ENCODE results near the gene ARHGAP42. TPM values are rescaled to one million over a fixed set of nuclear protein-coding genes. Genes with fewer than 3 reads are reported as not detected.

Gene ARHGAP42
- total and polyA plus RNA-seq, 4 donors = 4.1 to 15.8 (median 10.9) TPM

GRCh38 chr11:100942016-100942415 lies 254.9 kb downstream of the ARHGAP42 start:
- H3K27ac ChIP-seq (ENCODE audit: low read depth in 1 of 2, low read length in 2 of 2) = no peak overlapping the region
- no peaks in the 10 kb centered on the region for H3K36me3 ChIP-seq (ENCODE audit: control insufficient read depth in 1 of 2, insufficient read depth in 2 of 2, low read length in 1 of 2)
- ATAC-seq (ENCODE audit: low FRiP score) (no peak), DNase-seq (no peak)
- H3K9me3 ChIP-seq (ENCODE audit: control insufficient read depth, low read length) = no peaks in the 10 kb centered on the region
- no peak overlapping the region for H3K4me3 ChIP-seq (ENCODE audit: low read length in 2 of 2)
- no peaks in the 10 kb centered on the region for H3K4me1 ChIP-seq (ENCODE audit: control insufficient read depth in 1 of 2, insufficient read depth in 2 of 2, low read length in 2 of 2)
- 76% methylated on average over 4 of the region's 4 CpGs for WGBS, 2 donors
- intact Hi-C loops (cut with DNase I) = no loop called here
- no peaks in the 10 kb centered on the region for H3K27me3 ChIP-seq (ENCODE audit: control insufficient read depth in 1 of 2, insufficient read depth in 2 of 2, low read length in 1 of 2)

- H3K27me3 ChIP-seq (ENCODE audit: control insufficient read depth in 1 of 2, insufficient read depth in 2 of 2, low read length in 1 of 2) = no peaks in the 10 kb centered on the region
- H3K36me3 ChIP-seq (ENCODE audit: control insufficient read depth in 1 of 2, insufficient read depth in 2 of 2, low read length in 1 of 2) = no peaks in the 10 kb centered on the region
- ATAC-seq (ENCODE audit: low FRiP score) (no peak), DNase-seq (no peak)
- H3K4me1 ChIP-seq (ENCODE audit: control insufficient read depth in 1 of 2, insufficient read depth in 2 of 2, low read length in 2 of 2) = no peaks in the 10 kb centered on the region
- 92% methylated on average over 2 of the region's 2 CpGs for WGBS, 2 donors
- H3K9me3 ChIP-seq (ENCODE audit: control insufficient read depth, low read length) = no peaks in the 10 kb centered on the region
- H3K4me3 ChIP-seq (ENCODE audit: low read length in 2 of 2) = no peak overlapping the region
- H3K27ac ChIP-seq (ENCODE audit: low read depth in 1 of 2, low read length in 2 of 2) = no peak overlapping the region
- intact Hi-C loops (cut with DNase I) = no loop called here
Observed at GRCh38 chr11:100948936-100949335, 261.8 kb downstream of the ARHGAP42 start.

GRCh38 chr11:100949443-100949842 lies 262.4 kb downstream of the ARHGAP42 start:
- no peak overlapping the region for H3K27ac ChIP-seq (ENCODE audit: low read depth in 1 of 2, low read length in 2 of 2)
- DNase-seq (no peak), ATAC-seq (ENCODE audit: low FRiP score) (no peak)
- WGBS, 2 donors = 88 to 89% methylated on average over 2 of the region's 2 CpGs
- H3K36me3 ChIP-seq (ENCODE audit: control insufficient read depth in 1 of 2, insufficient read depth in 2 of 2, low read length in 1 of 2) = no peaks in the 10 kb centered on the region
- no peak overlapping the region for H3K4me3 ChIP-seq (ENCODE audit: low read length in 2 of 2)
- H3K4me1 ChIP-seq (ENCODE audit: control insufficient read depth in 1 of 2, insufficient read depth in 2 of 2, low read length in 2 of 2) = no peaks in the 10 kb centered on the region
- no peaks in the 10 kb centered on the region for H3K9me3 ChIP-seq (ENCODE audit: control insufficient read depth, low read length)
- intact Hi-C loops (cut with DNase I) = no loop called here
- H3K27me3 ChIP-seq (ENCODE audit: control insufficient read depth in 1 of 2, insufficient read depth in 2 of 2, low read length in 1 of 2) = no peaks in the 10 kb centered on the region

DNA sequence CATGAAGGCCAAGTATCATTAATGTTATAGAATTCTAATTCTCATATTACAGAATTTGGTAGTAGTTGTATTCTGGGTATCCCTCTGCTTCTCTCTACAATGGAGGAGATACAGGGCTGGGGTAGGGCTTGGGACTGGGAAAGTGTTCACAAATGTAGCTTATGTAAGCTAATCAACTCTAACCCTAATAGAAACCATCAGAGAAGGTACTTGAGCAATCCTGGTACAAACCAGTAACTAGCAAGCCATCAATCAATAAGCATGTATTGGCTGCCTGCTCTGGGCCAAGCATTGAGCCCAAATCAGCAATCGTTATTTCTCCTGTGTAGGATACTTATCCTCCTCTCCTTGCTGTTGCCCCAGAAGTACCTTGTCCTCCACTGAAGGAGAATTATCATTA lies 268.2 kb downstream of the ARHGAP42 start:
- 94 to 99% methylated on average over 1 of the region's 1 CpG for WGBS, 2 donors
- Histone ChIP-seq H3K9me3 (ENCODE audit: control insufficient read depth, low read length) (no peaks in the 10 kb centered on the region), H3K4me3 (ENCODE audit: low read length in 2 of 2) (no peak overlapping the region), H3K36me3 (ENCODE audit: control insufficient read depth in 1 of 2, insufficient read depth in 2 of 2, low read length in 1 of 2) (no peaks in the 10 kb centered on the region), H3K27me3 (ENCODE audit: control insufficient read depth in 1 of 2, insufficient read depth in 2 of 2, low read length in 1 of 2) (no peaks in the 10 kb centered on the region), H3K4me1 (ENCODE audit: control insufficient read depth in 1 of 2, insufficient read depth in 2 of 2, low read length in 2 of 2) (peaks cover 0 to 2% of the 10 kb centered on the region in 2 donors), H3K27ac (ENCODE audit: low read depth in 1 of 2, low read length in 2 of 2) (no peak overlapping the region)
- ATAC-seq (ENCODE audit: low FRiP score) (no peak), DNase-seq (no peak)
- intact Hi-C loops (cut with DNase I) = no loop called here

DNA sequence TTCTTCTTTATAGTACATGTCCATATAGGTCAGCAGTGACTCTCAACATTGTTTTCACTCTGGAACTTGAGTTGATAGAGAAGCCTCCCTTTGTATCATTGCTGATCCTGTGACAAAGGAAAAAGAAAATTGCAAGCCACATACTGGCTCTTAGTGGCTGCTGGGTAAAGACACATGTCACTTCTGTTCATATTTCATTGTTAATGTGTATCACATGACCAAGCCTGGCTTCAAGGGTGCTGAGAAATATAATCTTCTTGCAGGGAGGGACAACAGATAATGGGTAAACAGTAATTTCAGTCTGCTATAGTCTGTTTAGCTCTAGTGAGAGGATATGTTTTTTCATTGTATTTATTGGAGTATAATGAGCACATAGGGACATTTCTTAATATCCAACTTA lies 269.3 kb downstream of the ARHGAP42 start:
- DNase-seq (no peak), ATAC-seq (ENCODE audit: low FRiP score) (no peak)
- no peaks in the 10 kb centered on the region for H3K9me3 ChIP-seq (ENCODE audit: control insufficient read depth, low read length)
- H3K36me3 ChIP-seq (ENCODE audit: control insufficient read depth in 1 of 2, insufficient read depth in 2 of 2, low read length in 1 of 2) = no peaks in the 10 kb centered on the region
- intact Hi-C loops (cut with DNase I) = no loop called here
- H3K27me3 ChIP-seq (ENCODE audit: control insufficient read depth in 1 of 2, insufficient read depth in 2 of 2, low read length in 1 of 2) = no peaks in the 10 kb centered on the region
- peaks cover 0 to 2% of the 10 kb centered on the region in 2 donors for H3K4me1 ChIP-seq (ENCODE audit: control insufficient read depth in 1 of 2, insufficient read depth in 2 of 2, low read length in 2 of 2)
- H3K27ac ChIP-seq (ENCODE audit: low read depth in 1 of 2, low read length in 2 of 2) = no peak overlapping the region
- H3K4me3 ChIP-seq (ENCODE audit: low read length in 2 of 2) = no peak overlapping the region

DNA sequence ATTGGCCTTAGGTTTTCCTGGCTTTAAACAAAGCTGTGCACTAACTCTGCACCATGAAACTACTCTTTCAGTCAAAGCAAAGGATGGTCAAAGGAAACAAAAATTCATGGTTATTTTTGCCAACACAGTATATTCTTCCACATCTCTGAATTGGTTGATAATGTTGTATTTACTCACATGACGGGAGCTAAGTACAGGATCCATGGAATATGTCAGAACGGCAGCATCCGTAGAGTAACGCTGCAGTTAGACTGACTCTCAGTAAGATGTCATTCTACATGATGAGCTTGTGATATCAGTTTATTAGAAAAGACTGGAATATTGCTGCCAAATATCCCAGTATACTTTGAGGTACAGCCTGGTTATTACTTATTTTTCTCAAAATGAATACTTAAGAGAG lies 270.4 kb downstream of the ARHGAP42 start:
- no peak for ATAC-seq (ENCODE audit: low FRiP score)

GRCh38 chr11:100961633-100962032 lies 274.5 kb downstream of the ARHGAP42 start:
- H3K4me3 ChIP-seq (ENCODE audit: low read length in 2 of 2) = no peak overlapping the region
- no peak for ATAC-seq (ENCODE audit: low FRiP score)
- WGBS, 2 donors = 78 to 82% methylated on average over 2 of the region's 2 CpGs

More for the DNA sequence above, 270.4 kb downstream of the ARHGAP42 start:
- H3K27me3 ChIP-seq (ENCODE audit: control insufficient read depth in 1 of 2, insufficient read depth in 2 of 2, low read length in 1 of 2) = no peaks in the 10 kb centered on the region
- no peaks in the 10 kb centered on the region for H3K9me3 ChIP-seq (ENCODE audit: control insufficient read depth, low read length)
- no peak for DNase-seq
- intact Hi-C loops (cut with DNase I) = no loop called here
- no peak overlapping the region for H3K27ac ChIP-seq (ENCODE audit: low read depth in 1 of 2, low read length in 2 of 2)
- WGBS, 2 donors = 70 to 72% methylated on average over 4 of the region's 4 CpGs
- peaks cover 0 to 2% of the 10 kb centered on the region in 2 donors for H3K4me1 ChIP-seq (ENCODE audit: control insufficient read depth in 1 of 2, insufficient read depth in 2 of 2, low read length in 2 of 2)
- no peaks in the 10 kb centered on the region for H3K36me3 ChIP-seq (ENCODE audit: control insufficient read depth in 1 of 2, insufficient read depth in 2 of 2, low read length in 1 of 2)
- H3K4me3 ChIP-seq (ENCODE audit: low read length in 2 of 2) = no peak overlapping the region

GRCh38 chr11:100963375-100963774 lies 276.3 kb downstream of the ARHGAP42 start:
- DNase-seq (no peak), ATAC-seq (ENCODE audit: low FRiP score) (no peak)
- Histone ChIP-seq H3K27ac (ENCODE audit: low read depth in 1 of 2, low read length in 2 of 2) (no peak overlapping the region), H3K4me1 (ENCODE audit: control insufficient read depth in 1 of 2, insufficient read depth in 2 of 2, low read length in 2 of 2) (peaks cover 0 to 2% of the 10 kb centered on the region in 2 donors), H3K4me3 (ENCODE audit: low read length in 2 of 2) (no peak overlapping the region), H3K36me3 (ENCODE audit: control insufficient read depth in 1 of 2, insufficient read depth in 2 of 2, low read length in 1 of 2) (no peaks in the 10 kb centered on the region), H3K27me3 (ENCODE audit: control insufficient read depth in 1 of 2, insufficient read depth in 2 of 2, low read length in 1 of 2) (no peaks in the 10 kb centered on the region), H3K9me3 (ENCODE audit: control insufficient read depth, low read length) (no peaks in the 10 kb centered on the region)
- intact Hi-C loops (cut with DNase I) = no loop called here
- 0 to 2% methylated on average over 1 of the region's 1 CpG for WGBS, 2 donors

More at GRCh38 chr11:100961633-100962032, 274.5 kb downstream of the ARHGAP42 start:
- Histone ChIP-seq H3K4me1 (ENCODE audit: control insufficient read depth in 1 of 2, insufficient read depth in 2 of 2, low read length in 2 of 2) (peaks cover 0 to 2% of the 10 kb centered on the region in 2 donors), H3K9me3 (ENCODE audit: control insufficient read depth, low read length) (no peaks in the 10 kb centered on the region), H3K36me3 (ENCODE audit: control insufficient read depth in 1 of 2, insufficient read depth in 2 of 2, low read length in 1 of 2) (no peaks in the 10 kb centered on the region), H3K27ac (ENCODE audit: low read depth in 1 of 2, low read length in 2 of 2) (no peak overlapping the region), H3K27me3 (ENCODE audit: control insufficient read depth in 1 of 2, insufficient read depth in 2 of 2, low read length in 1 of 2) (no peaks in the 10 kb centered on the region)
- no peak for DNase-seq
- intact Hi-C loops (cut with DNase I) = no loop called here

- 36 to 44% methylated on average over 3 of the region's 3 CpGs for WGBS, 2 donors
- Histone ChIP-seq H3K27me3 (ENCODE audit: control insufficient read depth in 1 of 2, insufficient read depth in 2 of 2, low read length in 1 of 2) (no peaks in the 10 kb centered on the region), H3K4me3 (ENCODE audit: low read length in 2 of 2) (no peak overlapping the region), H3K36me3 (ENCODE audit: control insufficient read depth in 1 of 2, insufficient read depth in 2 of 2, low read length in 1 of 2) (no peaks in the 10 kb centered on the region), H3K27ac (ENCODE audit: low read depth in 1 of 2, low read length in 2 of 2) (no peak overlapping the region), H3K4me1 (ENCODE audit: control insufficient read depth in 1 of 2, insufficient read depth in 2 of 2, low read length in 2 of 2) (no peaks in the 10 kb centered on the region), H3K9me3 (ENCODE audit: control insufficient read depth, low read length) (no peaks in the 10 kb centered on the region)
- ATAC-seq (ENCODE audit: low FRiP score) = no peak
- intact Hi-C loops (cut with DNase I) = no loop called here
- DNase-seq = no peak
Observed at GRCh38 chr11:100964435-100964834, 277.3 kb downstream of the ARHGAP42 start.
